ENCODE results near the gene PIK3R5.
A peak's percentile ranks its signal among the peaks of the same experiment; 100 is the strongest.

The PIK3R5 gene

GRCh38 chr17:8884336-8884990 is 81.0 kb downstream of the PIK3R5 start:
- TF ChIP-seq CTCF (conservative IDR thresholded peaks at IDR 0.05; ENCODE audit: control insufficient read depth, insufficient read depth, low read depth, low read length) = no peak
- no peak overlapping the region for H3K4me3 ChIP-seq (ENCODE audit: control insufficient read depth, low read depth, low read length)
- DNase-seq (ENCODE audit: low read depth) = no peak

GRCh38 chr17:8883353-8883752 is 82.2 kb downstream of the PIK3R5 start:
- no peak for DNase-seq (ENCODE audit: low read depth)
- no peak for TF ChIP-seq CTCF (conservative IDR thresholded peaks at IDR 0.05; ENCODE audit: control insufficient read depth, insufficient read depth, low read depth, low read length)

GRCh38 chr17:8881606-8882005 is 83.9 kb downstream of the PIK3R5 start:
- H3K4me3 ChIP-seq (ENCODE audit: control insufficient read depth, low read depth, low read length) = no peak overlapping the region
- no peak for TF ChIP-seq CTCF (conservative IDR thresholded peaks at IDR 0.05; ENCODE audit: control insufficient read depth, insufficient read depth, low read depth, low read length)
- no peak for DNase-seq (ENCODE audit: low read depth)

More at GRCh38 chr17:8883353-8883752, 82.2 kb downstream of the PIK3R5 start:
- no peak overlapping the region for H3K4me3 ChIP-seq (ENCODE audit: control insufficient read depth, low read depth, low read length)

DNA sequence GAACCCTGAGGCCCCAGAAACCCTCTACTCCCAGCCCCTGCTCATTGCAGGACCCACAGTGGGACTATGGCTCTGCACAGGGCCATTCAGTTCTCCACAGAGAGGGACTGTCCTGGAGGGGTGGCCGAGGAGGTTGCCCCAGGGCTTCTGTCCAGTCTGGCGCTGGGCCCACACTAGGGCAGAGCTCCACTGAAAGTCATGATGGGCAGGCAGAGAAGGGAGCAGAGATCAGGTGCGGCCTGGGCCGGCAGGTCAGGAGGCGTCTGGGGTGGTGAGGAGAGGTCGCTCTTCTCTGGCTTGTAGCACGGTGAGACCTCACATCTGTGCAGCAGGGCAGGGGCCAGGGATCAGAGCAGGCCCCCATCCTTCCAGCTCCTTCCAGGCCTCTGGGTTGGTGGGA is 85.0 kb downstream of the PIK3R5 start:
- no peak overlapping the region for H3K4me3 ChIP-seq (ENCODE audit: control insufficient read depth, low read depth, low read length)
- DNase-seq (ENCODE audit: low read depth) = no peak
- TF ChIP-seq CTCF (conservative IDR thresholded peaks at IDR 0.05; ENCODE audit: control insufficient read depth, insufficient read depth, low read depth, low read length) = no peak

GRCh38 chr17:8879410-8879809 is 86.1 kb downstream of the PIK3R5 start:
- no peak for TF ChIP-seq CTCF (conservative IDR thresholded peaks at IDR 0.05; ENCODE audit: control insufficient read depth, insufficient read depth, low read depth, low read length)
- DNase-seq (ENCODE audit: low read depth) = no peak
- no peak overlapping the region for H3K4me3 ChIP-seq (ENCODE audit: control insufficient read depth, low read depth, low read length)

- no peak overlapping the region for H3K4me3 ChIP-seq (ENCODE audit: control insufficient read depth, low read depth, low read length)
- no peak for DNase-seq (ENCODE audit: low read depth)
- no peak for TF ChIP-seq CTCF (conservative IDR thresholded peaks at IDR 0.05; ENCODE audit: control insufficient read depth, insufficient read depth, low read depth, low read length)
These were observed 87.5 kb downstream of the PIK3R5 start for GRCh38 chr17:8877984-8878383.

DNA sequence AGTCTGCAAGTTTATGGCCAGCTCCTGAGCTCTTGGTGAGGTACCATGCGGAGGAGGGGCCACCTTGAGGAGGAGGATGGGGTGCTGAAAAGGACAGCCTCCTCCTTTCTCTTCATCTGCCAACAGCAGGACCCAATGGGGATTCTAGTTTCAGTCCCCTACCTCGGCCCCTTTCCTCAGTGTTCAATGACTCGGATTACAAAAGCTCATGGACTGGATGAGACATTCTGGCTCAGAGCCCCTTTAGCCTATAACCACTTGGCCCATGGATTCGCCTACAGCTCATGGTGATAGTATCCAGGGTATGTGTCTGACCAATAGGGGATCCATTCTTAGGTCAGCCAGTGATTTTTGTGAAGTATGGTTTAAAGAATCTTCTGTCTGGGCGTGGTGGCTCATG is 89.5 kb downstream of the PIK3R5 start:
- no peak overlapping the region for H3K4me3 ChIP-seq (ENCODE audit: control insufficient read depth, low read depth, low read length)
- DNase-seq (ENCODE audit: low read depth) = peak; percentile 85
- no peak for TF ChIP-seq CTCF (conservative IDR thresholded peaks at IDR 0.05; ENCODE audit: control insufficient read depth, insufficient read depth, low read depth, low read length)
